VCaP (cell line): ENCODE measurements around the gene ADAMTS18.
A peak's percentile ranks its signal among the peaks of the same experiment; 100 is the strongest.
"Not testable (repeated sequence)": the region's sequence is repeated elsewhere in the genome, so short reads cannot be mapped to it uniquely, and the experiment has no call there.

Source experiments
- H3K27ac ChIP-seq: fragments of 450-650 bp; 2 replicates; pipeline ENCODE4 v1.5.1; 2017
- TF ChIP-seq, protein P1 (sequence below): fragments of 450-650 bp; conservative IDR thresholded peaks from 2 replicates; pipeline ENCODE4 v1.5.1; 2017; ENCODE audit warnings: mild to moderate bottlenecking, moderate library complexity

Gene ADAMTS18

DNA sequence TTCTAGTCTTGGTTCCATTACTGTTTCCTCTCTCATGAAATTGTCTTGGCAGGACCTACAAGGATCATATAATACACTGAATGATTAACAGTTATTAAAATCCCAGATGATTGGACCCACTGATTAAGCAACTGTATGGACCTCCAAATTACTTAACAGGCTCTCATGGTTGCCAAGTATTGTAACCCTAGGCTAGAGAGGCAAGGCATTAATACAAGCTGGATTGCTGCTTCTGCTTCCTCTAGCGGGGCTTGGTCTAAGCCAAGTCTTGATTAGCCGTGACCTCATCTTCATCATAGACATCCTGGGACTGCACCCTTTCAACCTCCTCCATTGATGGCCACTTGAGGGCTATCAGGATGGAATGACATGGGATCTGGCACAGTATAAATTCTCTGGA is 188.7 kb downstream of the ADAMTS18 start:
- TF ChIP-seq, protein P1, sequence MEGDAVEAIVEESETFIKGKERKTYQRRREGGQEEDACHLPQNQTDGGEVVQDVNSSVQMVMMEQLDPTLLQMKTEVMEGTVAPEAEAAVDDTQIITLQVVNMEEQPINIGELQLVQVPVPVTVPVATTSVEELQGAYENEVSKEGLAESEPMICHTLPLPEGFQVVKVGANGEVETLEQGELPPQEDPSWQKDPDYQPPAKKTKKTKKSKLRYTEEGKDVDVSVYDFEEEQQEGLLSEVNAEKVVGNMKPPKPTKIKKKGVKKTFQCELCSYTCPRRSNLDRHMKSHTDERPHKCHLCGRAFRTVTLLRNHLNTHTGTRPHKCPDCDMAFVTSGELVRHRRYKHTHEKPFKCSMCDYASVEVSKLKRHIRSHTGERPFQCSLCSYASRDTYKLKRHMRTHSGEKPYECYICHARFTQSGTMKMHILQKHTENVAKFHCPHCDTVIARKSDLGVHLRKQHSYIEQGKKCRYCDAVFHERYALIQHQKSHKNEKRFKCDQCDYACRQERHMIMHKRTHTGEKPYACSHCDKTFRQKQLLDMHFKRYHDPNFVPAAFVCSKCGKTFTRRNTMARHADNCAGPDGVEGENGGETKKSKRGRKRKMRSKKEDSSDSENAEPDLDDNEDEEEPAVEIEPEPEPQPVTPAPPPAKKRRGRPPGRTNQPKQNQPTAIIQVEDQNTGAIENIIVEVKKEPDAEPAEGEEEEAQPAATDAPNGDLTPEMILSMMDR = no peak

DNA sequence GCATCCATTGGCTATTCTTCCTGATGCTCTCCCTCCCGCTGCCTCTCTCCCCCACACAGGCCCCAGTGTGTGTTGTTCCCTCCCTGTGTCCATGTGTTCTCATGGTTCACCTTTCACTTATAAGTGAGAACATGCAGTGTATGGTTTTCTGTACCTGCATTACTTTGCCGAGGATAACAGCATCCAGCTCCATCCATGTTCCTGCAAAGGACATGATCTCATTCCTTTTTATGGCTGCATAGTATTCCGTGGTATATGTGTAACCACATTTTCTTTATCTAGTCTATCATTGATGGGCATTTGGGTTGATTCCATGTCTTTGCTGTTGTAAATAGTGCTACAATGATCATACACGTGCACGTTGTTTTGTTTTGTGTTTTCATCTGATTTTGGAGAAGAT is 192.4 kb downstream of the ADAMTS18 start:
- H3K27ac ChIP-seq = not testable (repeated sequence)

More for the DNA sequence above, 188.7 kb downstream of the ADAMTS18 start:
- H3K27ac ChIP-seq = no peak overlapping the region

DNA sequence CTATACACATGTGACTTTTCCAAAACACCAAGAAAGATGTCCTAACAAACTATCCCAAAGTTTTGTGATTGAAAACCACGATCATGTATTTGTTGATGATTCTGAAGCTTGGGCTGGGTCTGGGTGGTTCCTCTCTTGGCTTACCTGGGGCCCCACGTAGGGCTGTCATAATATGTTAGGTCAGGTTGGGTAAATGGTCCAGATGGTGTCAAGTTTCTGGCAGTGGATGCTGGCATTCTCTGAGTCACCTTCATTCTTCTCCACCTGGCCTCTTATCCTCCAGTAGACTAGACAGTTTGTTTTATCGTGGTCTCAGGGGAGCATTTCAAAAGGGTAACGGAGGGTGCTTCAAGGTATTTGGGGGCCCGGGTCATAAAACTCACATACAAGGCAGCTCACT is 196.2 kb downstream of the ADAMTS18 start:
- TF ChIP-seq, protein P1 = no peak
- H3K27ac ChIP-seq = no peak overlapping the region

DNA sequence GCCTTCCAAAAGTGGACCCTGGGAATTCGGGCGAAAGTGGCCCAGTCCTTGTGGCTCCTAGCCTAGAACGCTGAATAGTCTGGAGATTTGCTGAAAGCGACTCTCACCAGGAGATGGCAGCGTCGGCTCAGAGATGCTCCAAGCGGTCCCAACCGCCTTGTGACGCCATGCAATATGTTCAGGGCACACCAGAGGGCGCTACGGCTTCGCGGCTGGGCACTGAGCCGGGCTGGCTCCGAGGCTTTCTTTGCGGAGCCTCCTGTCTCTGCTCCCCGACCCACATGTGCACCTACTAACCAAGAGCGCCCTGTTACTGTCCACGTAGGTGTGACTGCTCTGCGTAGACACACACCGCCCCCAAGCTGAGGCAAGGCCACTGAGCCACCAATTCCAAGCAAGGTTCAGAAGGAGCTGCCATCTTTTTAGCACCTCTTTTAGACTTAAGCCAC is 198.7 kb downstream of the ADAMTS18 start:
- no peak overlapping the region for H3K27ac ChIP-seq
- TF ChIP-seq, protein P1 = peak; percentile 92

DNA sequence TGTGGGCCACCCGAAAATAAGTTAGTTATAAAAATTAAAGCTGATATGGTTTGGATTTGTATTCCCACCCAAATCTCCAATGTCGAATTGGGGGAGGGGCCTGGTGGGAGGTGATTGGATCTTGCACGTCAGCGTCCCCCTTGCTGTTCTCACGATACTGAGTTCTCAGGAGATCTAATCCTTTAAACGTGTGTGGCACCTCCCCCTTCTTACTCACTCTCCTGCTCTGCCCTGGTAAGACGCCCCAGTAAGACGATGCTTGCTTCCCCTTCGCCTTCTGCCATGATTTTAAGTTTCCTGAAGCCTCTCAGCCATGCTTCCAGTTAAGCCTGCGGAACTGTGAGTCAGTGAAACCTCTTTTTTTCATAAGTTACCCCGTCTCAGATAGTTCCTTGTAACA is 200.2 kb downstream of the ADAMTS18 start:
- TF ChIP-seq, protein P1 = no peak
- no peak overlapping the region for H3K27ac ChIP-seq

DNA sequence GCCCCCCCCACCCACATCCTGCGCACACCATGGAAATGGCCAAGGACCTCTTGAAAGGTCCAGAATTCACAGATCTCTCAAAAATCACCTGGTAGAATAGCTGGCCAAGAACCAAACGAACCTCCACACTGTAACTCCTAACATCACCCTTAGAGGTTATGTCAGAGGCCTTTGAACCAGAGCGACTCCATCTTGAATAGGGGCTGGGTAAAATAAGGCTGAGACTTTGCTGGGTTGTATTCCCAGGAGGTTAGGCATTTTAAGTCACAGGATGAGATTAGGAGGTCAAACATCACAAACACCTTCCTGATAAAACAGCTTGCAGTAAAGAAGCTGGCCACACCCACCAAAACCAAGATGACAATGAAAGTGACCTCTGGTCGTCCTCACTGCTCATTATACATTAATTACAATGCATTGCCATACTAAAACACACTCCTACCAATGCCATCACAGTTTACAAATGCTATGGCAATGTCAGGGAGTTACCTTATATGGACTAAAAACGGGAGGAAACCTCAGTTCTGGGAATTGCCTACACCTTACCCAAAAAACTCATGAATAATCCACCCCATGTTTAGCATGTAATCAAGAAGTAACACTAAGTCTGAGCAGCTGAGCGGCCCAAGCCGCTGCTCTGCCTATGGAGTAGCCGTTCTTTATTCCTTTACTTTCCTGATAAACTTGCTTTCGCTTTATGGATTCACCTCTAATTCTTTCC is 200.9 kb downstream of the ADAMTS18 start:
- TF ChIP-seq, protein P1 = no peak
- no peak overlapping the region for H3K27ac ChIP-seq
